Activated CD8-positive, alpha-beta T cell treated with anti-CD3 and anti-CD28 coated beads for 36 hours (primary cell): ENCODE data around the gene TAF4B. TPM values are rescaled to one million over a fixed set of nuclear protein-coding genes. Genes with fewer than 3 reads are reported as not detected.
A peak's percentile ranks its signal among the peaks of the same experiment; 100 is the strongest.

Source experiments
- ATAC-seq: fragments of 200-7000 bp; cut with Tn5 transposase; one replicate; pipeline ENCODE4 v1.10.0; 2021; ENCODE audit warnings: mild to moderate bottlenecking, moderate library complexity
- CTCF ChIA-PET: fragments of 350-600 bp; sonication (Branson Sonifier 250); formaldehyde crosslinking; loops from one replicate; lab custom pipeline; 2021; ENCODE audit warnings: antibody characterized with exemption; lab: Charles Lee
- POLR2A ChIA-PET: fragments of 350-600 bp; sonication (Branson Sonifier 250); formaldehyde crosslinking; loops from one replicate; lab custom pipeline; 2021; ENCODE audit warnings: antibody characterized with exemption; lab: Charles Lee
- DNase-seq: peaks from one replicate; pipeline ENCODE4 v3.0.0-alpha.2; 2020
- H3K27ac Mint-ChIP-seq: one replicate; pipeline ENCODE4 v1.8.0; 2021; ENCODE audit warnings: mild to moderate bottlenecking, mixed read lengths
- H3K27me3 Mint-ChIP-seq: one replicate; pipeline ENCODE4 v1.8.0; 2021; ENCODE audit warnings: mixed read lengths
- H3K36me3 Mint-ChIP-seq: one replicate; pipeline ENCODE4 v1.8.0; 2021; ENCODE audit warnings: low read depth, mixed read lengths
- H3K4me1 Mint-ChIP-seq: one replicate; pipeline ENCODE4 v1.8.0; 2021; ENCODE audit warnings: low read depth, mixed read lengths
- H3K4me3 Mint-ChIP-seq: one replicate; pipeline ENCODE4 v1.8.0; 2021; ENCODE audit warnings: mild to moderate bottlenecking, moderate library complexity, mixed read lengths
- H3K9me3 Mint-ChIP-seq: one replicate; pipeline ENCODE4 v1.8.0; 2021; ENCODE audit warnings: mixed read lengths
- intact Hi-C: fragments of 100-400 bp; cut with micrococcal nuclease; formaldehyde crosslinking; loops from one replicate; pipeline ENCODE4 v1.10.0; 2022
- total RNA-seq, 2 experiments: library from RNA; stranded (reverse); gene quantifications; one replicate each; pipeline ENCODE4 v1.2.3, GENCODE V29; 2021
- TF ChIP-seq, protein P1 (sequence below): fragments of 200-600 bp; IDR thresholded peaks from one replicate; pipeline ENCODE4 v1.8.0; 2022; ENCODE audit warnings: antibody characterized with exemption, mild to moderate bottlenecking

The TAF4B gene
- total RNA-seq, 2 experiments from 2014 or later = 14.7 to 15.1 TPM

DNA sequence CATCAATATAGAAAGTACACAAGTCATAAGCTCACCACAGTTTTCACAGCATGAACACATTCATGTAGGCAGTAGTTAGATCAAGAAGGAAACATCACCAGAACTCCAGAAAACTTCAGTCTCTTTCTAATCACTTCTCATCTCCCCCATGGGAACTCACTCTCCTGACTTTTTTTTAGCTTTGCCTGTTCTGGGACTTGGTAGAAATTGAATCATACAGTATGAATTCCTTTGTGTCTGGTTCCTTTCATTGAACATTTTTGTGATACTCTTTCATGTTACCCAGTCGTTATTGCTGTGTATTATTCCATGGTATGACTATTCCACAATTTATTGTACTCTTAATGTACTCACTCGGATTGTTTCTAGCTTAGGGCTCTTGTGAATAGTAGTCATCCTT is 160.2 kb downstream of the TAF4B start:
- POLR2A ChIA-PET = no interaction called here
- TF ChIP-seq, protein P1, sequence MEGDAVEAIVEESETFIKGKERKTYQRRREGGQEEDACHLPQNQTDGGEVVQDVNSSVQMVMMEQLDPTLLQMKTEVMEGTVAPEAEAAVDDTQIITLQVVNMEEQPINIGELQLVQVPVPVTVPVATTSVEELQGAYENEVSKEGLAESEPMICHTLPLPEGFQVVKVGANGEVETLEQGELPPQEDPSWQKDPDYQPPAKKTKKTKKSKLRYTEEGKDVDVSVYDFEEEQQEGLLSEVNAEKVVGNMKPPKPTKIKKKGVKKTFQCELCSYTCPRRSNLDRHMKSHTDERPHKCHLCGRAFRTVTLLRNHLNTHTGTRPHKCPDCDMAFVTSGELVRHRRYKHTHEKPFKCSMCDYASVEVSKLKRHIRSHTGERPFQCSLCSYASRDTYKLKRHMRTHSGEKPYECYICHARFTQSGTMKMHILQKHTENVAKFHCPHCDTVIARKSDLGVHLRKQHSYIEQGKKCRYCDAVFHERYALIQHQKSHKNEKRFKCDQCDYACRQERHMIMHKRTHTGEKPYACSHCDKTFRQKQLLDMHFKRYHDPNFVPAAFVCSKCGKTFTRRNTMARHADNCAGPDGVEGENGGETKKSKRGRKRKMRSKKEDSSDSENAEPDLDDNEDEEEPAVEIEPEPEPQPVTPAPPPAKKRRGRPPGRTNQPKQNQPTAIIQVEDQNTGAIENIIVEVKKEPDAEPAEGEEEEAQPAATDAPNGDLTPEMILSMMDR = no peak
- Mint-ChIP-seq H3K27ac (no peak overlapping the region), H3K4me3 (no peak overlapping the region), H3K36me3 (peaks cover 21% of the 10 kb centered on the region), H3K9me3 (no peaks in the 10 kb centered on the region), H3K4me1 (no peaks in the 10 kb centered on the region), H3K27me3 (no peaks in the 10 kb centered on the region)
- intact Hi-C loops = no loop called here
- CTCF ChIA-PET = interaction anchor here (1.1 kb wide), 1 partner anchor 620 kb away, joined by 3 read pairs; no protein-coding TSS in a partner anchor
- ATAC-seq = no peak
- DNase-seq = no peak

DNA sequence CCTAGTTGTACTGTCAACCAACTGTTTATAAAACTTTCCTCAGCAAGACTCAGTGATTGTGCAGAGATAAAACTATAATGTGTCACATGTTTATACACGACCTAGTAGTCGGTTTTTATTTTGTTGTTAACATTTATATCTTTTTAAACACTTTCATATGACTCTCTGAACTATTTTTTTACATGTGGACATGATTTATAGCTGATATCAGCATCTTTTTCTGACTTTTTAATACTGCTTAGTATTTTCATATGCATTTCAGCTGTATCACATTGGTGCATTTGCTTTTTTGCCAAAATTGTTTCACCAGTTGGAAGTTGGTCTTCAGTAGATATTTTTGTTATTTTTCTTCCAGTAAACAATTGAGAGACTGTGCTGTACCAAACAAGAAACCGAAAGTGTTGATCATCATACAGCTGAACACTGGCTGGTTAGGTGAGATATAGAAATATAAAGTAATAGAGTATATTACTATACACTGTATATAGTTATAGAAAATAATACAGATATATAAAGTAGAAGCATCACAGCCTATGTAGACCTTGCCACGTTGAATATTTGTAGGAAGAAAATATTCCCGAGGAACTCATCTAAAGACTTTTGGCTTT is 167.9 kb downstream of the TAF4B start:
- H3K36me3 Mint-ChIP-seq = peaks cover 16% of the 10 kb centered on the region
- TF ChIP-seq, protein P1 = no peak
- H3K9me3 Mint-ChIP-seq = no peaks in the 10 kb centered on the region
- intact Hi-C loops = no loop called here
- H3K27ac Mint-ChIP-seq = no peak overlapping the region
- H3K4me3 Mint-ChIP-seq = no peak overlapping the region
- no peak for DNase-seq
- no peak for ATAC-seq
- ChIA-PET CTCF (interaction anchor here (1.4 kb wide), 1 partner anchor 10 kb away, joined by 3 read pairs; no protein-coding TSS in a partner anchor), POLR2A (no interaction called here)
- peaks cover 3% of the 10 kb centered on the region for H3K4me1 Mint-ChIP-seq
- no peaks in the 10 kb centered on the region for H3K27me3 Mint-ChIP-seq

DNA sequence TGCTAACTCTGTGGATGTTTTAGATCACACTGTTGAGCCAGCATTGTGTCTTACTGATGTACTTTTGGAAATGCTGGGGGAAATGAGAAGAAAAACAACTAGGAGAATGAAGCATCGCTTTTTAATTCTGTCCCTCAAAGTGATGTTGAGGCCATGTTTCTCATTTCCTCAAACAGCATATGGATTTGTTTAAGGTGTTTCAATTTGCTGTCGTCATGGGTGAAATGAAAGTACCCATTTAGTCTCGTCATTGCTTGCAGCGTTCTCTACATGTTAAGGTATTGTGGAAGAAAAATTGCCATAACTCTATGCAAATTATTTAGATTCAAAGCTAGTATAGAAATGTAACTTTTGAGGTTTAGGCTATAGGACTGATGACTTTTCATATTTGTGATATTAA is 170.8 kb downstream of the TAF4B start:
- intact Hi-C loops = no loop called here
- H3K9me3 Mint-ChIP-seq = no peaks in the 10 kb centered on the region
- no peak for DNase-seq
- POLR2A ChIA-PET = no interaction called here
- H3K27ac Mint-ChIP-seq = no peak overlapping the region
- TF ChIP-seq, protein P1 = no peak
- H3K36me3 Mint-ChIP-seq = peaks cover 2% of the 10 kb centered on the region
- H3K4me1 Mint-ChIP-seq = peaks cover 3% of the 10 kb centered on the region
- CTCF ChIA-PET = interaction anchor here (3.0 kb wide), 1 partner anchor 13 kb away, joined by 11 read pairs; no protein-coding TSS in a partner anchor
- no peaks in the 10 kb centered on the region for H3K27me3 Mint-ChIP-seq
- no peak overlapping the region for H3K4me3 Mint-ChIP-seq
- ATAC-seq = no peak

DNA sequence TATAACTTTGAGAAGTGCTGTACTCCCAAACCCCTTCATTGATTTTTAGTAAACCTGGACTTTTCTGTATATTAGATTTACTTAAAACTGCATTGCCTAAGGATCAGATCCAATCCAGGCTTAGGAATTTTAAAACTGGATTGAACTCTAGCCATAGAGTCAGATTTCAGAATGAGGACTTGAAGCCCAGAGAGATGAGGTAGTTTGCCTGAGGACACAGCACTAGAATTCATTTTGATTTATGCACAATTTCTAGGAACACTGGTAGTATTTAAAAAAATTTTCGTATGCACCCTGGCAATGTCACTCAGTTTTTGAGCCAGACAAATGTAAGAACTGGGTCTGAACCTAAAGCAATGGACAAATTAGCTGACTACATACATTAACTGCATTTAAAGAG is 177.2 kb downstream of the TAF4B start:
- no peak overlapping the region for H3K4me3 Mint-ChIP-seq
- no peaks in the 10 kb centered on the region for H3K9me3 Mint-ChIP-seq
- H3K27ac Mint-ChIP-seq = no peak overlapping the region
- H3K27me3 Mint-ChIP-seq = no peaks in the 10 kb centered on the region
- H3K36me3 Mint-ChIP-seq = no peaks in the 10 kb centered on the region
- intact Hi-C loops = loop anchor here (10.0 kb wide), 1 partner anchor 241 kb away; no protein-coding TSS in a partner anchor
- TF ChIP-seq, protein P1 = no peak
- POLR2A ChIA-PET = no interaction called here
- DNase-seq (no peak), ATAC-seq (no peak)
- H3K4me1 Mint-ChIP-seq = no peaks in the 10 kb centered on the region
- CTCF ChIA-PET = interaction anchor here (2.7 kb wide), 1 partner anchor 20 kb away, joined by 11 read pairs; no protein-coding TSS in a partner anchor

DNA sequence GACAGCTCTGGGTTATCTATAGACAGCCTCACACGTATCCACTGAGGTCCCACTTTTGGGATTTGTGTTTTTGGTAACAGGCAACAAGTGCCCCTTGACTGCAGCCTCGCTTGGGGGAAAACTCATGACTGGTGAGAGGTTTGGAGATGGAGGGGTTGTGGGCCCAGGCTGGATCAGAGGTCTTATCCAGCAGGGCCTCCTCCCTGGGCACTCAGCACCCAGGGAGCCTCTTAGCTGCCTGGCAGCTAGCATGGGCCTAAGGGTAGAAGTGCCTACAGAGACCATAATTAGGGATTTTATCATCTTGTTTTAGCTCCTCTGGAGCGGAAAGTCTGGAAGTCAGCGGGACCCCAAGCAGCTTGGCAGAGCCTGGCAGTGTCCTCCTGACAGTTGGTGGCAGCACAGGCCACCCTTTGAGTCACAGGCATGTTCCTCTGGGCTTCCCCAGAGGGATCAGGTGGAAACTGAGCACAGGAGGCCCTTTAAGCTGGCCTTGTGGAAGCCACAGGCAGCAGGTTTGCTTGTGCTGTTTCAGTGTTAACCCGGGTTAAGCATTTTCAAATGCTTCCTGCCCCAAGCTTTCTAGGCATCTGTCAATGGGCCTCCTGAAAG is 179.1 kb downstream of the TAF4B start:
- H3K36me3 Mint-ChIP-seq = no peaks in the 10 kb centered on the region
- ChIA-PET CTCF (interaction anchor here (1.4 kb wide), 1 partner anchor 242 kb away, joined by 5 read pairs; no protein-coding TSS in a partner anchor), POLR2A (no interaction called here)
- TF ChIP-seq, protein P1 = no peak
- intact Hi-C loops = loop anchor here (10.0 kb wide), 1 partner anchor 240 kb away; no protein-coding TSS in a partner anchor
- H3K4me3 Mint-ChIP-seq = no peak overlapping the region
- no peaks in the 10 kb centered on the region for H3K27me3 Mint-ChIP-seq
- H3K9me3 Mint-ChIP-seq = no peaks in the 10 kb centered on the region
- DNase-seq (peak; percentile 30), ATAC-seq (no peak)
- H3K27ac Mint-ChIP-seq = no peak overlapping the region
- no peaks in the 10 kb centered on the region for H3K4me1 Mint-ChIP-seq
